ENCODE data around the gene PFDN6. TPM values are rescaled to one million over a fixed set of nuclear protein-coding genes. Genes with fewer than 3 reads are reported as not detected.

The PFDN6 gene
- polyA plus RNA-seq, 1 of the 3 experiments (the other 2 are of a cell fraction): 182 TPM

GRCh38 chr6:33321227-33321626 lies 31.8 kb downstream of the PFDN6 start:
- Histone ChIP-seq H3K9ac (peak overlapping the region; percentile 87; the same call in 1 of the 2 replicates), H3K9me2 (no peaks in the 10 kb centered on the region), H3K4me2 (peak overlapping the region; percentile 99), H3K4me1 (ENCODE audit: control insufficient read depth in 1 of 2, insufficient read depth in 2 of 2, low read depth in 1 of 2, low read length in 1 of 2) (peaks cover 35 to 51% of the 10 kb centered on the region in 2 experiments; a peak in 3 of 4 replicates), H3K27me3 (ENCODE audit: insufficient read depth) (no peaks in the 10 kb centered on the region), H3K36me3 (replicated peaks in 1 of 2; ENCODE audit: control insufficient read depth in 1 of 2, insufficient read depth in 2 of 2, low read length in 1 of 2) (peaks cover 19 to 27% of the 10 kb centered on the region in 2 experiments), H4K20me1 (ENCODE audit: insufficient read depth) (no peaks in the 10 kb centered on the region), H3F3A (replicated peaks; ENCODE audit: insufficient read depth) (peaks cover 52% of the 10 kb centered on the region), H3K27ac (ENCODE audit: low read depth in 2 of 2, low read length in 1 of 2) (peak overlapping the region; percentile 88 to 97), H3K79me2 (ENCODE audit: insufficient read depth) (peaks cover 44% of the 10 kb centered on the region), H3K4me3 (ENCODE audit: low read depth in 2 of 2, low read length in 1 of 2) (peak overlapping the region; percentile 79 to 91), H3K9me3 (no peaks in the 10 kb centered on the region), H2AFZ (ENCODE audit: low read depth) (no peak overlapping the region)
- 52% methylated on average over 8 of the region's 9 CpGs for WGBS (ENCODE audit: low lambda C conversion rate)
- DNase-seq: no peak
- POLR2A ChIA-PET: interaction anchor here (0.7 to 0.8 kb wide), 2 partner anchors 44 to 49 kb away, joined by 3 to 4 read pairs; partner anchors contain the start of genes B3GALT4 and RPS18
- CTCF ChIA-PET: interaction anchor here (0.6 to 4.5 kb wide), 3 partner anchors 24 to 379 kb away, joined by 3 to 16 read pairs (median 3); no protein-coding TSS in a partner anchor
- no peak for TF ChIP-seq USF2 (IDR thresholded peaks at IDR 0.05; ENCODE audit: borderline replicate concordance, low read depth, low read length)
- no peak for TF ChIP-seq GABPA (IDR thresholded peaks at IDR 0.05; ENCODE audit: low read depth)
- TF ChIP-seq TAF1 (IDR thresholded peaks at IDR 0.05; ENCODE audit: borderline replicate concordance, low read depth, low read length): no peak

GRCh38 chr6:33323623-33323948 lies 34.2 kb downstream of the PFDN6 start:
- H3K4me1 ChIP-seq (ENCODE audit: control insufficient read depth in 1 of 2, insufficient read depth in 2 of 2, low read depth in 1 of 2, low read length in 1 of 2): peaks cover 30 to 40% of the 10 kb centered on the region in 2 experiments; a peak in 3 of 4 replicates
- no peaks in the 10 kb centered on the region for H4K20me1 ChIP-seq (ENCODE audit: insufficient read depth)
- peak overlapping the region; percentile 79 to 91 for H3K4me3 ChIP-seq (ENCODE audit: low read depth in 2 of 2, low read length in 1 of 2)
- ChIA-PET POLR2A (interaction anchor here (0.6 to 1.1 kb wide), 3 partner anchors 20 to 354 kb away, joined by 3 read pairs; no protein-coding TSS in a partner anchor), CTCF (no interaction called here)
- WGBS (ENCODE audit: low lambda C conversion rate): 6% methylated on average over 12 of the region's 12 CpGs
- peaks cover 40% of the 10 kb centered on the region for H3K79me2 ChIP-seq (ENCODE audit: insufficient read depth)
- H3K9ac ChIP-seq: peak overlapping the region; percentile 87; the same call in 1 of the 2 replicates
- H3K9me3 ChIP-seq: no peaks in the 10 kb centered on the region
- DNase-seq: peak; percentile 70
- H2AFZ ChIP-seq (ENCODE audit: low read depth): peak overlapping the region; percentile 97
- H3K9me2 ChIP-seq: no peaks in the 10 kb centered on the region
- peak overlapping the region; percentile 88 to 97 for H3K27ac ChIP-seq (ENCODE audit: low read depth in 2 of 2, low read length in 1 of 2)
- peak overlapping the region; percentile 99 for H3K4me2 ChIP-seq
- H3K36me3 ChIP-seq (replicated peaks in 1 of 2; ENCODE audit: control insufficient read depth in 1 of 2, insufficient read depth in 2 of 2, low read length in 1 of 2): peaks cover 18 to 26% of the 10 kb centered on the region in 2 experiments
- peaks cover 38% of the 10 kb centered on the region for H3F3A ChIP-seq (replicated peaks; ENCODE audit: insufficient read depth)
- TF ChIP-seq RAD21 (IDR thresholded peaks at IDR 0.05; ENCODE audit: low read length) (peak; percentile 41), GABPA (IDR thresholded peaks at IDR 0.05; ENCODE audit: low read depth) (no peak)
- H3K27me3 ChIP-seq (ENCODE audit: insufficient read depth): no peaks in the 10 kb centered on the region

GRCh38 chr6:33324125-33324524 lies 34.7 kb downstream of the PFDN6 start:
- peak; percentile 25 for DNase-seq
- Histone ChIP-seq H3K27me3 (ENCODE audit: insufficient read depth) (no peaks in the 10 kb centered on the region), H3K9ac (no peak overlapping the region), H3K36me3 (replicated peaks in 1 of 2; ENCODE audit: control insufficient read depth in 1 of 2, insufficient read depth in 2 of 2, low read length in 1 of 2) (peaks cover 12 to 21% of the 10 kb centered on the region in 2 experiments), H3K4me3 (ENCODE audit: low read depth in 2 of 2, low read length in 1 of 2) (peak overlapping the region; percentile 79 to 91; a peak in 3 of 4 replicates), H3K4me2 (peak overlapping the region; percentile 99), H4K20me1 (ENCODE audit: insufficient read depth) (no peaks in the 10 kb centered on the region), H3K79me2 (ENCODE audit: insufficient read depth) (peaks cover 35% of the 10 kb centered on the region), H3K4me1 (ENCODE audit: control insufficient read depth in 1 of 2, insufficient read depth in 2 of 2, low read depth in 1 of 2, low read length in 1 of 2) (peaks cover 25 to 34% of the 10 kb centered on the region in 2 experiments; a peak in 3 of 4 replicates), H3K9me2 (no peaks in the 10 kb centered on the region), H3K9me3 (no peaks in the 10 kb centered on the region), H3K27ac (ENCODE audit: low read depth in 2 of 2, low read length in 1 of 2) (peak overlapping the region in 1 of 2 experiments; percentile 97; a peak in 2 of 4 replicates), H3F3A (replicated peaks; ENCODE audit: insufficient read depth) (peaks cover 33% of the 10 kb centered on the region), H2AFZ (ENCODE audit: low read depth) (peak overlapping the region; percentile 97; the same call in 1 of the 2 replicates)
- TF ChIP-seq CTCF (IDR thresholded peaks at IDR 0.05) (no peak), SIN3A (IDR thresholded peaks at IDR 0.05; ENCODE audit: borderline replicate concordance, low read depth, low read length) (no peak), YY1 (IDR thresholded peaks at IDR 0.05; ENCODE audit: low read depth) (no peak), MXI1 (IDR thresholded peaks at IDR 0.05; ENCODE audit: low read depth, low read length) (no peak), SMC3 (IDR thresholded peaks at IDR 0.05; ENCODE audit: low read depth, low read length) (no peak), RCOR1 (IDR thresholded peaks at IDR 0.05; ENCODE audit: low read length) (no peak), IRF3 (IDR thresholded peaks at IDR 0.05; ENCODE audit: low read depth, low read length) (no peak), GABPA (IDR thresholded peaks at IDR 0.05; ENCODE audit: low read depth) (no peak), MEF2A (IDR thresholded peaks at IDR 0.05; ENCODE audit: borderline replicate concordance, low read depth) (no peak), NRF1 (IDR thresholded peaks at IDR 0.05; ENCODE audit: low read depth, low read length) (no peak), POLR2AphosphoS5 (IDR thresholded peaks at IDR 0.05; ENCODE audit: low read depth, low read length) (no peak), USF2 (IDR thresholded peaks at IDR 0.05; ENCODE audit: borderline replicate concordance, low read depth, low read length) (no peak), RAD21 (IDR thresholded peaks at IDR 0.05; ENCODE audit: low read length) (no peak), TCF12 (IDR thresholded peaks at IDR 0.05) (no peak)
- ChIA-PET CTCF (no interaction called here), POLR2A (interaction anchor here (1.1 kb wide), 1 partner anchor 51 kb away, joined by 3 read pairs; no protein-coding TSS in a partner anchor)
- WGBS (ENCODE audit: low lambda C conversion rate): 78% methylated on average over 7 of the region's 7 CpGs

Data from SK-N-SH (cell line).